ENCODE results near the gene METTL25B.

METTL25B gene

DNA sequence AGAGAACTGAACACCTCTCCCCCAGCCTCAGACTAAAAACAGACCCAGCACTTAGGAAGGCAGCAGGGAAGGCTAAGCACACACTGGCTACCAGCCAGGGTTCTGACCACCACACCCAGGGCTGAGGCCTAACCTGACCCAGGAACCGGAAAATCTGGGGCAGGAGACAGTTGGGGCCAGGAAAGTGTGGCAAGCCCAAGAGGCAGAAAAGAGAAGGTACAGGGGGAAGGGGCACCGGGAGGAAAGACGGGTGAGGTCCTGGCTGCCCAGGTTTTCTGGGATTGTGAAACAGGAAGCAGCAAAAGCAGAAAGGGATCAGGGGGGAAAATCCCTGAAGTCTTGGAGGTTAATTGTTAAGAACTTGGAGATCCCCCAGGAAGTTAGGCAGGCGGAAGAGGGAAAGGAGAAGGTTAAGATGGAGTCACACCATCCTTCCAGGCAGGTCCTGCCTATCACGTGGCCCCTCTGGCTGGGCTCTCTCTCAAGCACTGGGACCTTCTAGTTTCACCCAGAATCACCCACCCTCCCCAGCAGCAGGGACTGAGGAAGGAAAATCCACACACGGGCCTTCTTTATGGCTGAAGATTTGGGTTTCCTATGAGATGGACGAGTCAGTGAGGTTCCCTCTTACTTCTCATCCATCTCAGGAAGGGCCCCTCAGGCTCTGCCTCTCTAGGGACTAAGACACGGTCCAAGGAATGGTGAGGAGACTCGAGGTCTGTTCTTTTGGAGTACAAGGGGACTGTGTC is 20.6 kb downstream of the METTL25B start:
- DNase-seq (ENCODE audit: low read depth): no peak
- H3K4me3 ChIP-seq (ENCODE audit: low read depth, low read length): peak overlapping the region; percentile 63
- no peak for TF ChIP-seq CTCF (IDR thresholded peaks at IDR 0.05; ENCODE audit: control insufficient read depth, extremely low read depth, insufficient read depth)

GRCh38 chr1:156749419-156750118 is 21.3 kb downstream of the METTL25B start:
- peak overlapping the region; percentile 63 for H3K4me3 ChIP-seq (ENCODE audit: low read depth, low read length)

DNA sequence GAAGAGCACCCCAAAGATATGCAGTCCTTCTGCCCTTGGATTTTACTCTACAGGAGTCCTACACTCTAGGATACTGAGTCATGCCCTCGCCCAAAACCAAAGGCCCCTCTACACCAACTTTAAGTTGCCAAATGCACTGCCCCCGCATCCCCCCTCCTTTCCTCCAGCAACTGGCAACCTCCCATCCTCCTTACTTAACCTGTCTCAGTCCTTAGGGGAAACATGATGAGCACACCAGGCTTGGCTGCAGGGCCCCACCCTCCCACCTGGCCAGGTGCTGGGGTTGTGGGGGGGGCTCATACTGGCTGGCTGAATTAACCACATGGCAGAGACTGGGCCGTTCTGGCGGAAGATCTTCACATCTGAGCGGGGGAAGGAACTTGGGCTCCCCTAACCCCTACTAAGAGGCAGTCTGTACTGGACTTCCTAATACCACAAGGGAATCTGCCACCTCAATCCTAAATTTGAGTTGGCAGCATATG is 22.0 kb downstream of the METTL25B start:
- DNase-seq (ENCODE audit: low read depth): no peak
- TF ChIP-seq CTCF (IDR thresholded peaks at IDR 0.05; ENCODE audit: control insufficient read depth, extremely low read depth, insufficient read depth): no peak
- peak overlapping the region; percentile 63 for H3K4me3 ChIP-seq (ENCODE audit: low read depth, low read length)

More at GRCh38 chr1:156749419-156750118, 21.3 kb downstream of the METTL25B start:
- no peak for TF ChIP-seq CTCF (IDR thresholded peaks at IDR 0.05; ENCODE audit: control insufficient read depth, extremely low read depth, insufficient read depth)
- DNase-seq (ENCODE audit: low read depth): no peak

GRCh38 chr1:156750711-156751450 is 22.6 kb downstream of the METTL25B start:
- no peak for DNase-seq (ENCODE audit: low read depth)
- TF ChIP-seq CTCF (IDR thresholded peaks at IDR 0.05; ENCODE audit: control insufficient read depth, extremely low read depth, insufficient read depth): no peak

GRCh38 chr1:156751451-156751756 is 23.1 kb downstream of the METTL25B start, which contains the start of gene HDGF:
HDGF (minus strand) TSS chr1:156751675; CDS start chr1:156751429, 246 bp downstream.
- H3K4me3 ChIP-seq (ENCODE audit: low read depth, low read length): peak within 1 kb of the TSS; percentile 63
- DNase-seq (ENCODE audit: low read depth): no peak
- TF ChIP-seq CTCF (IDR thresholded peaks at IDR 0.05; ENCODE audit: control insufficient read depth, extremely low read depth, insufficient read depth): no peak

More at GRCh38 chr1:156750711-156751450, 22.6 kb downstream of the METTL25B start:
- H3K4me3 ChIP-seq (ENCODE audit: low read depth, low read length): peak overlapping the region; percentile 63

GRCh38 chr1:156751757-156752481 is 23.6 kb downstream of the METTL25B start:
- DNase-seq (ENCODE audit: low read depth): peak; percentile 88
- peak overlapping the region; percentile 63 for H3K4me3 ChIP-seq (ENCODE audit: low read depth, low read length)
- TF ChIP-seq CTCF (IDR thresholded peaks at IDR 0.05; ENCODE audit: control insufficient read depth, extremely low read depth, insufficient read depth): no peak
